ENCODE data around the gene HAL. TPM values are rescaled to one million over a fixed set of nuclear protein-coding genes. Genes with fewer than 3 reads are reported as not detected.

The HAL gene
- total RNA-seq, 1 experiment from 2014 or later = 1.5 TPM

- Histone ChIP-seq H3K27ac (ENCODE audit: low read length) (peak overlapping the region; percentile 58), H3K79me2 (ENCODE audit: low read length) (no peaks in the 10 kb centered on the region), H3K9me3 (ENCODE audit: low read length) (no peaks in the 10 kb centered on the region), H3K36me3 (ENCODE audit: low read depth, low read length) (no peaks in the 10 kb centered on the region), H3F3A (ENCODE audit: low read length, unreplicated experiment) (peaks cover 20% of the 10 kb centered on the region), H3K9ac (ENCODE audit: low read length) (no peak overlapping the region), H3K4me3 (ENCODE audit: low read length) (no peak overlapping the region), H3K27me3 (ENCODE audit: low read length) (no peaks in the 10 kb centered on the region), H4K20me1 (ENCODE audit: low read length) (no peaks in the 10 kb centered on the region), H2AFZ (ENCODE audit: low read length) (no peak overlapping the region), H3K4me1 (ENCODE audit: insufficient read depth, low read length) (peaks cover 53% of the 10 kb centered on the region), H3K9me2 (replicated peaks; ENCODE audit: low read length) (no peaks in the 10 kb centered on the region), H3K4me2 (ENCODE audit: low read length) (peak overlapping the region; percentile 74; the same call in 1 of the 2 replicates)
- ATAC-seq (no peak), DNase-seq (no peak)
- intact Hi-C loops (cut with micrococcal nuclease) = loop anchor here (5.0 kb wide), 2 partner anchors 152 to 172 kb away; no protein-coding TSS in a partner anchor
- no TSS peak for BruUV-seq (replicated peaks)
- POLR2A ChIA-PET (ENCODE audit: unreplicated experiment) = no interaction called here
- TF ChIP-seq CTCF (conservative IDR thresholded peaks at IDR 0.05; ENCODE audit: low read depth, low read length) (no peak), EZH2phosphoT487 (IDR thresholded peaks at IDR 0.05; ENCODE audit: borderline replicate concordance, low read length) (no peak), EZH2 (IDR thresholded peaks at IDR 0.05; ENCODE audit: low read length, unreplicated experiment) (no peak)
- CTCF ChIA-PET = no interaction called here
Observed at GRCh38 chr12:96044943-96045290, 48.8 kb upstream of the HAL start.

GRCh38 chr12:96044017-96044942 lies 48.1 kb upstream of the HAL start:
- ChIA-PET CTCF (no interaction called here), POLR2A (ENCODE audit: unreplicated experiment) (no interaction called here)
- Histone ChIP-seq H3K36me3 (ENCODE audit: low read depth, low read length) (no peaks in the 10 kb centered on the region), H2AFZ (ENCODE audit: low read length) (0 out of 2 replicates have a peak overlapping the region, but pooled peaks have one; percentile 35), H3K4me2 (ENCODE audit: low read length) (peak overlapping the region; percentile 74), H3K4me3 (ENCODE audit: low read length) (peak overlapping the region; percentile 26; the same call in 1 of the 2 replicates), H3K9me3 (ENCODE audit: low read length) (no peaks in the 10 kb centered on the region), H3K27ac (ENCODE audit: low read length) (peak overlapping the region; percentile 58), H3K9me2 (replicated peaks; ENCODE audit: low read length) (no peaks in the 10 kb centered on the region), H3K27me3 (ENCODE audit: low read length) (no peaks in the 10 kb centered on the region), H3K4me1 (ENCODE audit: insufficient read depth, low read length) (peaks cover 49% of the 10 kb centered on the region), H3F3A (ENCODE audit: low read length, unreplicated experiment) (peaks cover 20% of the 10 kb centered on the region), H3K9ac (ENCODE audit: low read length) (no peak overlapping the region; the same call in 1 of the 2 replicates), H4K20me1 (ENCODE audit: low read length) (no peaks in the 10 kb centered on the region), H3K79me2 (ENCODE audit: low read length) (no peaks in the 10 kb centered on the region)
- peak; percentile 78 for DNase-seq
- TF ChIP-seq CTCF (conservative IDR thresholded peaks at IDR 0.05; ENCODE audit: low read depth, low read length) (no peak), EZH2 (IDR thresholded peaks at IDR 0.05; ENCODE audit: low read length, unreplicated experiment) (no peak), EZH2phosphoT487 (IDR thresholded peaks at IDR 0.05; ENCODE audit: borderline replicate concordance, low read length) (no peak)
- ATAC-seq = peak; percentile 5; the same call in 1 of the 2 replicates
- BruUV-seq (replicated peaks) = TSS peak; percentile 53
- intact Hi-C loops (cut with micrococcal nuclease) = no loop called here

- H2AFZ ChIP-seq (ENCODE audit: low read length) = no peak overlapping the region
- H3K9me3 ChIP-seq (ENCODE audit: low read length) = no peaks in the 10 kb centered on the region
- no peak overlapping the region for H3K27ac ChIP-seq (ENCODE audit: low read length)
- no peak overlapping the region for H3K9ac ChIP-seq (ENCODE audit: low read length)
- no peaks in the 10 kb centered on the region for H3F3A ChIP-seq (ENCODE audit: low read length, unreplicated experiment)
- no peak for ATAC-seq
- DNase-seq = no peak
- intact Hi-C loops (cut with micrococcal nuclease) = no loop called here
- H3K9me2 ChIP-seq (replicated peaks; ENCODE audit: low read length) = no peaks in the 10 kb centered on the region
- no peaks in the 10 kb centered on the region for H3K79me2 ChIP-seq (ENCODE audit: low read length)
- no peaks in the 10 kb centered on the region for H3K27me3 ChIP-seq (ENCODE audit: low read length)
- no peaks in the 10 kb centered on the region for H3K36me3 ChIP-seq (ENCODE audit: low read depth, low read length)
- TF ChIP-seq EZH2 (IDR thresholded peaks at IDR 0.05; ENCODE audit: low read length, unreplicated experiment) (no peak), CTCF (conservative IDR thresholded peaks at IDR 0.05; ENCODE audit: low read depth, low read length) (no peak), EZH2phosphoT487 (IDR thresholded peaks at IDR 0.05; ENCODE audit: borderline replicate concordance, low read length) (no peak)
- H4K20me1 ChIP-seq (ENCODE audit: low read length) = no peaks in the 10 kb centered on the region
- no peak overlapping the region for H3K4me3 ChIP-seq (ENCODE audit: low read length)
- ChIA-PET CTCF (no interaction called here), POLR2A (ENCODE audit: unreplicated experiment) (no interaction called here)
- H3K4me2 ChIP-seq (ENCODE audit: low read length) = no peak overlapping the region
- BruUV-seq (replicated peaks) = no TSS peak
- H3K4me1 ChIP-seq (ENCODE audit: insufficient read depth, low read length) = peaks cover 31% of the 10 kb centered on the region
Observed at GRCh38 chr12:96041181-96041580, 45.0 kb upstream of the HAL start.

Measured in PC-3 (cell line).